Thoracic aorta (tissue), 2 donors: ENCODE data around the gene CNNM2. TPM values are rescaled to one million over a fixed set of nuclear protein-coding genes. Genes with fewer than 3 reads are reported as not detected.

Experiments
- ATAC-seq: fragments of 150-250 bp; one replicate; pipeline ENCODE4 v1.8.0; 2017; ENCODE audit warnings: low read depth; ENCODE audit not compliant: insufficient number of reproducible peaks, low FRiP score
- DNase-seq: peaks from one replicate; pipeline ENCODE4 v3.0.0-alpha.2; 2020; ENCODE audit warnings: low spot score
- H3K27ac ChIP-seq, 2 donors: fragments of 200-600 bp; sonication (generic); 1 replicate in 1 of 2; 2 replicates in 1 of 2; pipeline ENCODE4 v1.5.1; 2016; ENCODE audit warnings: mild to moderate bottlenecking in 2 of 2, moderate library complexity in 2 of 2
- H3K27me3 ChIP-seq: fragments of 200-600 bp; sonication (generic); replicated peaks from 2 replicates; pipeline ENCODE4 v1.6.0; 2016; ENCODE audit warnings: mild to moderate bottlenecking; ENCODE audit not compliant: insufficient read depth
- H3K36me3 ChIP-seq: fragments of 200-600 bp; sonication (generic); one replicate; pipeline ENCODE4 v1.5.1; 2016
- H3K4me1 ChIP-seq, 2 donors: fragments of 200-600 bp; sonication (generic); 1 replicate in 1 of 2; 2 replicates in 1 of 2; pipeline versions ENCODE4 v1.5.1 to v1.6.0; 2016; ENCODE audit warnings: low read depth in 2 of 2, mild to moderate bottlenecking in 1 of 2; ENCODE audit not compliant: control insufficient read depth in 1 of 2
- H3K4me3 ChIP-seq: fragments of 200-600 bp; sonication (generic); 2 replicates; pipeline ENCODE4 v1.5.1; 2016; ENCODE audit warnings: mild to moderate bottlenecking
- H3K9me3 ChIP-seq: fragments of 200-600 bp; sonication (generic); 2 replicates; pipeline ENCODE4 v1.5.1; 2016
- total RNA-seq, 2 donors: library from RNA; depleted of rRNA; stranded (reverse); fragments of >200 nt; gene quantifications; one replicate each; pipeline versions ENCODE4 v1.1.0 to v1.2.3, GENCODE V29; 2016
- TF ChIP-seq, protein P1 (sequence below): fragments of 200-600 bp; sonication (generic); IDR thresholded peaks from one replicate; pipeline ENCODE4 v1.5.1; 2019; ENCODE audit warnings: antibody characterized with exemption

Gene CNNM2
- total RNA-seq, 2 donors from 2014 or later, result 12.2 to 24.5 TPM

DNA sequence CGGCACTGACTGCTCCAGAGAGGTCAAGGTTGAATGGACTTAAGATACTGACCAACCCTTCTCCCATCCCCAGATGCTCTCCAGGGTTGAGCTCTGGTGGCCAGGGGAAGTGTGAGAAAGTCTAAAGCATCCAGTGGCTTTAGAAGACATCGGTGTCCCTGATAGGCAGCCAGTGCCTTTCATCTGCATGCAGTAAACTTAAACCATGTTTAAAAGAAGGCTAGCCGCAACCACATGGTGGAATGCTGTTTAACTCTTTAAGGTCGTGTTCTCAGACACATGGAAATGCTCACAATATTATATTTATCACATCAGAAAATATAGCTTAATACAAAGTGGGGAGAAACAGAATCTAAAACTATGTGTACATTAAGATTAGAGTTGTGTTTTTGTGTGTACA, 137.0 kb downstream of the CNNM2 start:
- H3K27ac ChIP-seq, result peak overlapping the region in 1 of 2 donors; percentile 50
- TF ChIP-seq, protein P1, sequence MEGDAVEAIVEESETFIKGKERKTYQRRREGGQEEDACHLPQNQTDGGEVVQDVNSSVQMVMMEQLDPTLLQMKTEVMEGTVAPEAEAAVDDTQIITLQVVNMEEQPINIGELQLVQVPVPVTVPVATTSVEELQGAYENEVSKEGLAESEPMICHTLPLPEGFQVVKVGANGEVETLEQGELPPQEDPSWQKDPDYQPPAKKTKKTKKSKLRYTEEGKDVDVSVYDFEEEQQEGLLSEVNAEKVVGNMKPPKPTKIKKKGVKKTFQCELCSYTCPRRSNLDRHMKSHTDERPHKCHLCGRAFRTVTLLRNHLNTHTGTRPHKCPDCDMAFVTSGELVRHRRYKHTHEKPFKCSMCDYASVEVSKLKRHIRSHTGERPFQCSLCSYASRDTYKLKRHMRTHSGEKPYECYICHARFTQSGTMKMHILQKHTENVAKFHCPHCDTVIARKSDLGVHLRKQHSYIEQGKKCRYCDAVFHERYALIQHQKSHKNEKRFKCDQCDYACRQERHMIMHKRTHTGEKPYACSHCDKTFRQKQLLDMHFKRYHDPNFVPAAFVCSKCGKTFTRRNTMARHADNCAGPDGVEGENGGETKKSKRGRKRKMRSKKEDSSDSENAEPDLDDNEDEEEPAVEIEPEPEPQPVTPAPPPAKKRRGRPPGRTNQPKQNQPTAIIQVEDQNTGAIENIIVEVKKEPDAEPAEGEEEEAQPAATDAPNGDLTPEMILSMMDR, result no peak
- no peak for ATAC-seq

DNA sequence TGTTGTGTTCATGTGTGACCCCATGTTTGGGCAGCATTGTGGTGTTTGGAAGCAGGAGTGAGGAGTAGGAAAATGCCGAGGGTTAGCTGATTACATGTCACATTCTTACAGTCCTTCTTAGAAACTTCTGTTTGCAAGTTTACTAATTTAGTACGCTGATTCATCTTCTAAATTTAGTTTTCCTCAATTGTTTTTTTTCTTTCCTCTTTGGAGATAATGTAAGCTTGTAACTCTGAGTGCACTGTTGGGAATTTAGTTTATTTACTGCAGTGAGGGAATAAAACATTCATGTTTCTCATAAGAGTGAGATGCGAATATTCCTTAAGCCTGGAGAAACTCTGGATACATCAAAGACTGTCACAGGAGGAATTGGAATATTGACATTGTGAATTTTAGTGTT, 139.9 kb downstream of the CNNM2 start:
- Histone ChIP-seq H3K9me3 (no peaks in the 10 kb centered on the region), H3K27ac (peak overlapping the region; percentile 56 to 63), H3K4me3 (no peak overlapping the region), H3K4me1 (peaks cover 13 to 37% of the 10 kb centered on the region in 2 donors), H3K27me3 (no peaks in the 10 kb centered on the region), H3K36me3 (no peaks in the 10 kb centered on the region)
- DNase-seq (no peak), ATAC-seq (no peak)
- TF ChIP-seq, protein P1, result no peak

More for the DNA sequence above, 137.0 kb downstream of the CNNM2 start:
- Histone ChIP-seq H3K9me3 (no peaks in the 10 kb centered on the region), H3K36me3 (no peaks in the 10 kb centered on the region), H3K27me3 (no peaks in the 10 kb centered on the region), H3K4me1 (peaks cover 13 to 40% of the 10 kb centered on the region in 2 donors), H3K4me3 (no peak overlapping the region)
- DNase-seq, result no peak

DNA sequence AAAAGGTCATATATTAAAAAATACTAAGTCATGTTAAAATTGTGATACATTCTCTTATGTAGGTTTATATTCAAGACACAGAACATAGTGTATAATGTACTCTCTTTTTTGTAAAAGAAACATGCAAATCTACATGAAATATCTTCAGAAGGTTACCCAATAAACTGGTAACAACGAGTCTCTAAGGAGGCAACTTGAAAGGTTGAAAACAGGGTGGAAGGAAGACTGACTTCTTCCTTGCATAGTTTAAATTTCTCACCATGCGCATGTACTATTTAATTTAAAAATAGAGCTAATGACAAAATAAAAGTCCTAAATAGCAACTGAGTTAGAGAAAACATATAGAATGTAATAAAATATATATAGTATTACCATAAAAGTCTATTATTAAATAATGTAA, 142.5 kb downstream of the CNNM2 start:
- TF ChIP-seq, protein P1, result no peak
- no peak for ATAC-seq
- DNase-seq, result no peak

DNA sequence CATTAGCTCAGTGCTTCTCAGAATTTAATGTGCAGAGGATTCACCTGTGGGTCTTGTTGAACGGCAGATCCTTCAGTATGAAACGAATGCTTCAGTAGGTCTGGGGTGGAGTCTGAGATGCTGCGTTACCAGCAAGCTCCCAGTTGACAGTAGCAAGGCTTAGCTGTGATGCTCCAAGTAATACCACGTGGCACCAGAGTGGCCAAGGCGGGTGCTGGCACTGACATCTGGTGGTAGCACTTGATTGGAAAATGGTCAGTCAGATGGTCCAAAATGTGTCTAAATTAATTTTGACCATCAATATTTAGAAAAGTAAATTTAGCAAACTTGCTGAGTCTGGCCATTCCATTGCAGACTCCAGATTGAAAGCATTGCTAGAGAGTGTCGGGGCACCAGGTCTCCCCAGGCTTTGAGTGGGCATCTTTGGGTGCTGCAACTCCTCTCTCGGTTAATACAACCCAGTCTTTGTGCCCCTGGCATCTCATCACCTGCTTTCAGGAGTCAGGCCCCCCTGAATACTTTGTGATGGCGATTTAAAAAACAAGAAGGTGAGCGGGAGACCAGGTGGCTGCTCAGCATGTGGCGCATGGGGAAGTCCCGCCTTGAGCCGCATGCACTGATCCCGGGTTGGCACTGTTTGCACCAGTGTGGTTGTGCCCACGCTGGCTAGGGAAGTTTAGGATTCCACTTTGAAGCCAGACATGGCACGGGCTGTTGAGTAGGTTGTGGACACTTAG, 144.9 kb downstream of the CNNM2 start:
- TF ChIP-seq, protein P1, result no peak
- DNase-seq (no peak), ATAC-seq (no peak)
- Histone ChIP-seq H3K4me3 (no peak overlapping the region), H3K27me3 (no peaks in the 10 kb centered on the region), H3K9me3 (no peaks in the 10 kb centered on the region), H3K27ac (no peak overlapping the region), H3K36me3 (no peaks in the 10 kb centered on the region), H3K4me1 (peaks cover 0 to 11% of the 10 kb centered on the region in 2 donors)

More for the DNA sequence above, 142.5 kb downstream of the CNNM2 start:
- no peak overlapping the region for H3K27ac ChIP-seq
- no peak overlapping the region for H3K4me3 ChIP-seq
- H3K36me3 ChIP-seq, result no peaks in the 10 kb centered on the region
- no peaks in the 10 kb centered on the region for H3K9me3 ChIP-seq
- peaks cover 0 to 17% of the 10 kb centered on the region in 2 donors for H3K4me1 ChIP-seq
- no peaks in the 10 kb centered on the region for H3K27me3 ChIP-seq

DNA sequence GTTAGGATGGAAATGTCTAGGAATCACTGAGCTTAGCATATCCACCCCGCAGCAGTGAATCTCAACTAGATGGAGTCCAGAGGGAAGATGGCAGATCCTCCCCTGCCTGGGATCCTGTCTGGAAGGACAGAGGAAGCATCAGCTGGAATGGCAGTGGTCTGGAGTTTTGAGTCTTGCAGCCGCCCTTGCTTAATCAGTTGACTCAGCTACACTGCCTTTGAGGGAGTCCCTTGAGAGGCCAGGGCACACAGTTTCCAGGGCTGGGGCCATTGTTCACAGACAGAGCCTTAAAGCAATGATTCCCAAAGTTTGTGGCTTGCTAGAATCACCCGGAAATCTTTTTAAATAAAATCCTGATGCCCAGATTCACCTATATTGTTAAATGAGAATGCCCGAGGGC, 146.9 kb downstream of the CNNM2 start:
- H3K27ac ChIP-seq, result no peak overlapping the region
- no peak overlapping the region for H3K4me3 ChIP-seq
- TF ChIP-seq, protein P1, result no peak
- no peaks in the 10 kb centered on the region for H3K36me3 ChIP-seq
- DNase-seq, result no peak
- H3K4me1 ChIP-seq, result peaks cover 0 to 8% of the 10 kb centered on the region in 2 donors
- no peaks in the 10 kb centered on the region for H3K27me3 ChIP-seq
- H3K9me3 ChIP-seq, result no peaks in the 10 kb centered on the region
- ATAC-seq, result no peak
